SK-N-SH (cell line): ENCODE results near the gene PRAMEF11.
"Not testable (repeated sequence)": the region's sequence is repeated elsewhere in the genome, so short reads cannot be mapped to it uniquely, and the experiment has no call there.

Source experiments
- CTCF ChIP-seq: fragments of 200-600 bp; sonication (generic); IDR thresholded peaks from 2 replicates; pipeline ENCODE4 v1.6.1; 2017; ENCODE audit warnings: antibody characterized with exemption, mild to moderate bottlenecking, moderate library complexity
- GABPA ChIP-seq: IDR thresholded peaks from 2 replicates; pipeline ENCODE4 v1.4.0; 2012; ENCODE audit warnings: low read depth, mild to moderate bottlenecking

- TF ChIP-seq GABPA, CTCF: not testable (repeated sequence)
Observed at GRCh38 chr1:12863131-12863880, 32.1 kb upstream of the PRAMEF11 start.
